ENCODE data around the gene SLC25A31.

The SLC25A31 gene

GRCh38 chr4:127777487-127777886, 47.3 kb downstream of the SLC25A31 start:
- DNase-seq (ENCODE audit: low read depth in 2 of 2, low spot score in 1 of 2), result no peak

- no peak for DNase-seq (ENCODE audit: low read depth in 2 of 2, low spot score in 1 of 2)
Observed at GRCh38 chr4:127778102-127778501, 47.9 kb downstream of the SLC25A31 start.

DNA sequence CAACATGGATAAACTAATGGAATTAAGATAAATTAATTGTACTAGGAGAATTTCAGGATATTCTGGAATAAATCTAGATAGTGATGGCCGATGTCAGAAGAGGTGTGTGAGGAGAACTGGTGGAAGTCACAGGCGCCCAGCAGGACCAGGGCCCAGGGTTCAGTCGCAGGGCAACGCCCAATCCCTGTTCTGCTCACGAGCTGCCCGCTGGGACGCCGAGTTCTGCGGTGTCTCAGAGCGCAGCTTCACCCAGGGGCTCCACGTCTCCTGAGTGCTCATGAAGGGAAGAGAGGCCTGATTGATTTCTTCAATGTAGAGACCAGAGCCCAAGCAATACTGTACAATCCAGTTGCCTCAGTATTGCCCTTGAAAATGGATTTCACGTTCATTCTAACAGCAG, 50.4 kb downstream of the SLC25A31 start:
- no peak for DNase-seq (ENCODE audit: low read depth in 2 of 2, low spot score in 1 of 2)

DNA sequence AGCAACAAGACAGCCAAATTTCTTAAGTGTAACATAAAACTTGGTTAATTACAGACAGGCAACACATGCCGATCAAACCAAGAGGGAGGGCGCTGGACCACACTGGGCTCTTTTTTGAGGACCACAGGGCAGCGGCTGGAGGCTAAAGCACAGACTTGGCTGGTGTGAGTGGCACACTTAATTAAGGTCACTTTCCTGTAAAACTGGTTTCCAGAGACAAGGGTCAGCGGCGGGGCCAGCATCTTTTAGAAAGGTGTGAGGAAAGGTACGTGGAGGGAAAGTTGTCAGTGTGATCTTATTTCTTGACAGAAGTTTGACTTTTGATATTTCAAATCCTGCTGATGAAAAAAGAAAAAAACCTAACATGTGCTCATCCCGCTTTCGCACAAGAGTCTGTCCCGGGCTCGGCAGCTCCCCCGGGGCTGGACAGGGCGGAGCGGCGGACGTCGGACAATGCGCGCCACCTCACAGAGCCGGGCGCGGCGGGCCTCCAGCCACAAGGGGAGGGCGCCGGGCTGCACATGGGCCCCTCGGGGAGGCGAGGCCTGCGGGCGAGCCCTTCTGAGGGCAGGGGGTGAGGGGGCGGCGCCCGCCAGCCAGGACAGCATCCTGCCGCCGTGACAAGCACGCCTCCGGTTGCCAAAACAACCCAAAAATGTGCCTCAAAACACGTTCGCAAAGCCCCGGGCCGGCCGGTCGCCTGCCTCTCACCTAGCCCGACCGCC, 51.3 kb downstream of the SLC25A31 start:
- DNase-seq (ENCODE audit: low read depth in 2 of 2, low spot score in 1 of 2), result no peak

DNA sequence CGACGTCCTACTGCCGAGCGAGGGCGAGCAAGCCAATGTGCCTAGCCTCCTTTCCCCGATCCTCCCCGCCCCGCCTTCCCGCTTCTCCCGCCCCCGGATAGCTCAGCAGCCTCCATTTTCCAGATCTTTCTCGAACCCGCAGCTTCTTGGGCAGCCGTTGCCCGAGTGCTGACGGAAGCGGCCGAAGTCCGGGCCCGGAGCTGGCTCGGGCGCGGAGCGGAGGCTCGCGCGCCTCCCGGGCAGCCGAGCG, 51.8 kb downstream of the SLC25A31 start:
- no peak for DNase-seq (ENCODE audit: low read depth in 2 of 2, low spot score in 1 of 2)

GRCh38 chr4:127782275-127783025, 52.2 kb downstream of the SLC25A31 start, which contains the start of gene HSPA4L:
Gene HSPA4L (plus strand): TSS chr4:127782322. CDS start chr4:127782551, 229 bp downstream.
- DNase-seq (ENCODE audit: low read depth in 2 of 2, low spot score in 1 of 2), result no peak

DNA sequence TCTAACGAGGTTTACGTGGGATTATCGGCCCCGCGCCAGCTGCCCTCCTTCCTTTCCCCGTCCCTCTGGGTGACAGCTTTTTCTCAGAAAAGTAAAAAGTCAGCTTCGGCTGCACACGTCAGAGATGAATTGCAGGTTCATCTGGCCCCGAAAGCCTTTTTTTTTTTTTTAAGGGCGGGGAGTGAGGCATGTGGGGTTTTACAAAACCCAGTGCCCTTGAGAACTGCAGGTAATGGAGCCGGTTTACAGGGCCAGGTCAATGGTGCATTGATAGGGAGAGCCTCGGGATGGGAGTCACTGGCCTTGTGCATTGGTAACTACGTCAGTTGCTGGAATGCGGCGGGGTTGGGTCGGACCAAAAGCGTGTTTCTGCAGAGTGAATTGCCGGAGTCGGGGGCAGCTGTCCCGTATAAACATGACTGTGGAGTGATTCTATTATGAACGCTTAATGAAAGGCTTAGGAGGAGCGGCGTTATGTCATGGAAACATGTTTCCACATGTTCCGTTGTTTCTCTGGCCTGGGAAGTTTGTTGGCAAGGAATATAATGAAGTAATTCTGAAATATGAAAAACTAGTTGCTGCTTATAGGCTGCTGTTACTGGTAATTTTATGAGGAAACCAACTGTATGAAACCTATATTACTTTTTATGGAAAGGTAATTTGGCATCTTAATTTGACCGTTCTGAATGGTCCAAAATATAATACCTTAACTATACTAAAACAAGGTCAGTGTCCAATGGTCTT, 53.0 kb downstream of the SLC25A31 start:
- DNase-seq (ENCODE audit: low read depth in 2 of 2, low spot score in 1 of 2), result no peak

- no peak for DNase-seq (ENCODE audit: low read depth in 2 of 2, low spot score in 1 of 2)
Observed at GRCh38 chr4:127783955-127784770, 54.0 kb downstream of the SLC25A31 start.

GRCh38 chr4:127788517-127788916, 58.3 kb downstream of the SLC25A31 start:
- no peak for DNase-seq (ENCODE audit: low read depth in 2 of 2, low spot score in 1 of 2)

GRCh38 chr4:127791391-127791790, 61.2 kb downstream of the SLC25A31 start:
- no peak for DNase-seq (ENCODE audit: low read depth in 2 of 2, low spot score in 1 of 2)

- no peak for DNase-seq (ENCODE audit: low read depth in 2 of 2, low spot score in 1 of 2)
Observed at GRCh38 chr4:127793528-127793927, 63.3 kb downstream of the SLC25A31 start.

GRCh38 chr4:127799711-127800110, 69.5 kb downstream of the SLC25A31 start:
- no peak for DNase-seq (ENCODE audit: low read depth in 2 of 2, low spot score in 1 of 2)

GRCh38 chr4:127809173-127809800, 79.1 kb downstream of the SLC25A31 start:
- no peak for DNase-seq (ENCODE audit: low read depth in 2 of 2, low spot score in 1 of 2)

DNA sequence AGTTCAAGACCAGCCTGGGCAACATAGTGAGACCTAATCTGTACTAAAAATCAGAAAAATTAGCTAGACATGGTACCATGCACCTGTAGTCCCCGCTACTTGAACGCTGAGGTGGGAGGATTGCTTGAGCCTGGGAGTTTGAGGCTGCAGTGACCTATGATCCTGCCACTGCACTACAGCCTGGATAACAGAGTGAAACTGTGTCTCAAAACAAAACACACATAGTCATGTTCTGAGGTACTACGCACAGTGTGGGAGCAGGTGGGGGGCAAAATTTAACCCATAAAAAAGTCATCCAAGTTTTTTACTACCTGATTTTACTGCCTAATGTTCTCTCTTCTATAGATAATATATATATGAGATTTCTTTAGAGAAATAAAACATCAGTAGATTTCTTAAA, 80.4 kb downstream of the SLC25A31 start:
- no peak for DNase-seq (ENCODE audit: low read depth in 2 of 2, low spot score in 1 of 2)

- DNase-seq (ENCODE audit: low read depth in 2 of 2, low spot score in 1 of 2), result no peak
Observed at GRCh38 chr4:127822430-127822829, 92.2 kb downstream of the SLC25A31 start.

Measured in stimulated activated CD8-positive, alpha-beta memory T cell treated with anti-CD3 and anti-CD28 coated beads, Interleukin-4, amount 100 ng/mL, for 4 hours (primary cell).